SK-N-MC (cell line): Measurements from ENCODE around the gene FAM167B.

Experiments used
- EZH2 ChIP-seq: fragments of 200-600 bp; sonication (generic); IDR thresholded peaks from one replicate; pipeline ENCODE4 v1.6.1; 2017; ENCODE audit warnings: antibody characterized with exemption
- POLR2AphosphoS5 ChIP-seq: IDR thresholded peaks from 2 replicates; pipeline ENCODE4 v1.6.1; 2012; ENCODE audit warnings: mild to moderate bottlenecking, low read depth, low read length, borderline replicate concordance

- TF ChIP-seq POLR2AphosphoS5 (no peak), EZH2 (no peak)
These were observed 47.3 kb upstream of the FAM167B start for GRCh38 chr1:32199717-32200072.
